Measurements from ENCODE around the gene IRF2BPL. TPM values are rescaled to one million over a fixed set of nuclear protein-coding genes. Genes with fewer than 3 reads are reported as not detected.

IRF2BPL gene
- total RNA-seq (2021; fragmentation: NEBNext Ultra II Directional; extraction: Animal tissue kit (Norgen Biotek cat#: 25700)): 57.0 and 59.6 TPM in 2 replicates
- polyA plus RNA-seq (2011; rRNA removed): 18.8 and 32.1 TPM in 2 replicates
- polyA plus RNA-seq (2011; cell fraction: cytosol; rRNA removed): 22.0 TPM
- polyA plus RNA-seq (2011; cell fraction: nucleus; rRNA removed): 27.5 TPM
- 36.5 to 43.3 TPM (median 39.3 TPM) in 4 replicates for polyA plus RNA-seq (2012, experiment 1 of 2)
- polyA plus RNA-seq (2012, experiment 2 of 2): 26.8 TPM
- polyA plus RNA-seq (2013, experiment 1 of 2): 21.9 TPM
- 22.6 TPM for polyA plus RNA-seq (2013, experiment 2 of 2)
- 7.7 and 12.6 TPM in 2 replicates for polyA minus RNA-seq (2011; rRNA and poly(A)+ RNA removed)
- 47.4 TPM for polyA minus RNA-seq (2011; cell fraction: cytosol; rRNA and poly(A)+ RNA removed)
- 25.9 TPM for polyA minus RNA-seq (2011; cell fraction: nucleus; rRNA and poly(A)+ RNA removed)
- long read RNA-seq, experiment 1, full-length matches to known transcripts: 84 of 84 reads
- long read RNA-seq, experiment 1, partial matches to known transcripts: 0 of 84 reads
- long read RNA-seq, experiment 1, other reads (novel, unspliced or antisense): 0 of 84 reads
- long read RNA-seq, experiment 2, full-length matches to known transcripts: 1 of 1 reads
- long read RNA-seq, experiment 2, partial matches to known transcripts: 0 of 1 reads
- long read RNA-seq, experiment 2, other reads (novel, unspliced or antisense): 0 of 1 reads

DNA sequence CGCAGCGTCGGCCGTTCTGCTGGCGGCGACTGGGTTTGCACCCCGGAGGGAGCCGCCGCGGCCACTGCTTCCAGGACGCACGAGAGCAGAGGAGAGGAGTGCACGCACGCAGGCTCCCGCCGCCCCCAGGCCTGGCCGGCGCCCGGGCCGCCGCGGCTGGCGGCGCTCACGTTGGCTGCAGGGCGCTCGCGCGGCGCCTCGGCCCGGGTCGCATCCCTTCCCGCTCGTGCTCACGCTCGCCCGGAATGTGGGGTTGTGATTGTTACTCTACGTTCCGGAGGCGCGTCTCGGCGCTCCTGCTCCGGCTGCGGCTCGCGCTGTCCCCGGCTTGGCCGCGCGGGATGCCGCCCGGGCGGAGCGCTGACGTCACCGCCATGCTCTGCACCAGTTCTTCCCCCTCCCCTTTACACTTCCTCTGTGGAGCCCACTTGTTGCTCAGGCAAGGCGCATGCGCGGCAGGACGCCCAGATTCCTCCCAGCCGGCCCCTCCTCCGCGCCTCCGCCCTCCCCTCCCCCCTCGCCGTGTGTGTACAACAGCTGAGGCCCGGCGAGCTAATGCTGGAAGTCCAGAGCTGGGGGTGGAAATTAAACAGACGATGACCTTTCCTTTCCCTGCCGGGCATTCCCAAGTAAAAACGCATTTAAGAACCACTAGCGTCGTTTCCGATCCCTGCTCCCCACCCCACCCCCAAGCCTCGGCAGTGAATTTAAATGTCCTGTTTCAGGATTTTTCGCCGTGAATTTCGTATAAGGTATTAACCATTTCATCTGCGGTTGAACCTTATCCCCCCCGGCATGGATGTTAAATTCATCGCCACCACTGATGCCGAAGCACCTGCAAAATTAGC lies at the start of gene IRF2BPL:
Gene IRF2BPL, minus strand, starts transcription at position 325 of the 848 bp plus-strand sequence. CDS start 916 bp downstream, outside the sequence.
- 1% methylated on average over 67 of the region's 84 CpGs; no CpG with 5 or more reads in 1 of the 2 experiments for WGBS, 2 experiments (ENCODE audit: extremely low coverage in 1 of 2, insufficient coverage in 1 of 2, insufficient read length in 1 of 2, insufficient replicate concordance in 2 of 2, low coverage in 1 of 2, low lambda C conversion rate in 2 of 2, missing lambda C conversion rate in 1 of 2)
- DNase-seq (ENCODE audit: low read depth in 1 of 2, low spot score in 2 of 2) (peak in 1 of 2 experiments; percentile 88), FAIRE-seq (no peak)
- POLR2A ChIA-PET (ENCODE audit: partially characterized antibody): interaction anchor here (0.6 to 10.9 kb wide), 16 partner anchors 11 to 108 kb away, joined by 3 to 92 read pairs (median 4); no protein-coding TSS in a partner anchor
- H2BK12ac ChIP-seq (ENCODE audit: low read depth, low read length): peak within 1 kb of the TSS; percentile 95
- peaks cover 5 to 13% of the 10 kb centered on the region in 2 experiments for H4K20me1 ChIP-seq (replicated peaks in 1 of 2; ENCODE audit: control insufficient read depth in 1 of 2, insufficient read depth in 2 of 2, low read length in 2 of 2)
- H2AK5ac ChIP-seq (ENCODE audit: low read depth, low read length): peak within 1 kb of the TSS; percentile 16; the same call in 1 of the 2 replicates
- H2AFZ ChIP-seq (ENCODE audit: low read length): no peak within 1 kb of the TSS
- H3K23ac ChIP-seq (ENCODE audit: insufficient read length): no peak within 1 kb of the TSS
- H4K8ac ChIP-seq (ENCODE audit: extremely low read depth, insufficient read depth, low read length): peak within 1 kb of the TSS; percentile 94
- peak within 1 kb of the TSS; percentile 76 to 93 (median 90) for H3K9ac ChIP-seq (replicated peaks in 1 of 4; ENCODE audit: extremely low read depth in 1 of 4, low read depth in 3 of 4, low read length in 3 of 4)
- H3K4me1 ChIP-seq (replicated peaks in 1 of 4; ENCODE audit: control insufficient read depth in 3 of 4, insufficient read depth in 4 of 4, low read length in 3 of 4): peaks cover 6 to 40% (median 27%) of the 10 kb centered on the region in 4 experiments
- peak within 1 kb of the TSS; percentile 86; the same call in 1 of the 2 replicates for H2BK20ac ChIP-seq (ENCODE audit: low read length)
- peaks cover 2% of the 10 kb centered on the region; the same call in 1 of the 2 replicates for H3K79me1 ChIP-seq (ENCODE audit: low read depth, low read length)
- H3K9me3 ChIP-seq (ENCODE audit: insufficient read depth in 2 of 2, low read depth in 1 of 2, low read length in 1 of 2): no peaks in the 10 kb centered on the region
- H3K4me2 ChIP-seq (ENCODE audit: insufficient read depth in 1 of 2, low read depth in 2 of 2, low read length in 2 of 2): peak within 1 kb of the TSS; percentile 89 to 97
- H3K27me3 ChIP-seq (replicated peaks in 1 of 4; ENCODE audit: control insufficient read depth in 3 of 4, extremely low read depth in 1 of 4, insufficient read depth in 3 of 4, low read length in 3 of 4): peaks cover 0 to 5% (median 3%) of the 10 kb centered on the region in 4 experiments; a peak in 5 of 7 replicates
- H3K27ac ChIP-seq (ENCODE audit: low read depth, low read length): peak within 1 kb of the TSS; percentile 91
- CTCF ChIA-PET (ENCODE audit: partially characterized antibody): interaction anchor here (0.7 to 3.2 kb wide), 16 partner anchors 9 to 153 kb away, joined by 3 to 13 read pairs (median 4); no protein-coding TSS in a partner anchor
- H3K23me2 ChIP-seq (ENCODE audit: low read depth, low read length): peaks cover 21% of the 10 kb centered on the region
- peak within 1 kb of the TSS; percentile 84 for H4K5ac ChIP-seq (ENCODE audit: insufficient read length, low read depth, low read length)
- H4K91ac ChIP-seq (replicated peaks; ENCODE audit: insufficient read length, low read length): peak within 1 kb of the TSS; percentile 59
- no peak within 1 kb of the TSS for H3K14ac ChIP-seq (ENCODE audit: insufficient read length)
- H3K36me3 ChIP-seq (ENCODE audit: control insufficient read depth in 2 of 4, insufficient read depth in 4 of 4, low read length in 3 of 4): peaks cover 0 to 18% (median 3%) of the 10 kb centered on the region in 4 experiments; a peak in 1 of 8 replicates
- H3K56ac ChIP-seq (replicated peaks; ENCODE audit: insufficient read length, low read depth, low read length): peak within 1 kb of the TSS; percentile 79
- H2BK120ac ChIP-seq (replicated peaks; ENCODE audit: low read depth, low read length): peak within 1 kb of the TSS; percentile 99
- peak within 1 kb of the TSS; percentile 97 for H3K18ac ChIP-seq (ENCODE audit: extremely low read depth, low read length)
- H3K4ac ChIP-seq (replicated peaks; ENCODE audit: insufficient read length, low read depth, low read length): peak within 1 kb of the TSS; percentile 96
- H3K79me2 ChIP-seq (ENCODE audit: control insufficient read depth in 1 of 2, insufficient read depth in 2 of 2, low read length in 2 of 2): peaks cover 12 to 34% of the 10 kb centered on the region in 2 experiments
- H3K4me3 ChIP-seq (ENCODE audit: extremely low read depth in 1 of 4, insufficient read depth in 2 of 4, low read depth in 3 of 4, low read length in 4 of 4): peak within 1 kb of the TSS; percentile 61 to 86 (median 70)
- H2BK5ac ChIP-seq (ENCODE audit: low read depth, low read length): peak within 1 kb of the TSS; percentile 98
- no peak within 1 kb of the TSS for H2BK15ac ChIP-seq (ENCODE audit: low read length)
- TF ChIP-seq CTCF (IDR thresholded peaks at IDR 0.05; ENCODE audit: control extremely low read depth in 1 of 3, insufficient read depth in 1 of 3, low read depth in 1 of 3, low read length in 3 of 3) (no peak), EGR1 (IDR thresholded peaks at IDR 0.05; ENCODE audit: borderline replicate concordance, low read depth, low read length) (no peak), SIRT6 (IDR thresholded peaks at IDR 0.05; ENCODE audit: low read length) (no peak), HDAC2 (IDR thresholded peaks at IDR 0.05; ENCODE audit: borderline replicate concordance in 1 of 2, low read depth in 2 of 2, low read length in 2 of 2) (peak in 1 of 2 experiments; percentile 25; a peak in 1 of 4 replicates)
